ENCODE data around the gene L3MBTL4. TPM values are rescaled to one million over a fixed set of nuclear protein-coding genes. Genes with fewer than 3 reads are reported as not detected.

The L3MBTL4 gene
- total RNA-seq = 1 to 10 TPM in 1 of 4 donors, under 1 TPM in 3; 0.40 to 3.8 (median 0.76) TPM

DNA sequence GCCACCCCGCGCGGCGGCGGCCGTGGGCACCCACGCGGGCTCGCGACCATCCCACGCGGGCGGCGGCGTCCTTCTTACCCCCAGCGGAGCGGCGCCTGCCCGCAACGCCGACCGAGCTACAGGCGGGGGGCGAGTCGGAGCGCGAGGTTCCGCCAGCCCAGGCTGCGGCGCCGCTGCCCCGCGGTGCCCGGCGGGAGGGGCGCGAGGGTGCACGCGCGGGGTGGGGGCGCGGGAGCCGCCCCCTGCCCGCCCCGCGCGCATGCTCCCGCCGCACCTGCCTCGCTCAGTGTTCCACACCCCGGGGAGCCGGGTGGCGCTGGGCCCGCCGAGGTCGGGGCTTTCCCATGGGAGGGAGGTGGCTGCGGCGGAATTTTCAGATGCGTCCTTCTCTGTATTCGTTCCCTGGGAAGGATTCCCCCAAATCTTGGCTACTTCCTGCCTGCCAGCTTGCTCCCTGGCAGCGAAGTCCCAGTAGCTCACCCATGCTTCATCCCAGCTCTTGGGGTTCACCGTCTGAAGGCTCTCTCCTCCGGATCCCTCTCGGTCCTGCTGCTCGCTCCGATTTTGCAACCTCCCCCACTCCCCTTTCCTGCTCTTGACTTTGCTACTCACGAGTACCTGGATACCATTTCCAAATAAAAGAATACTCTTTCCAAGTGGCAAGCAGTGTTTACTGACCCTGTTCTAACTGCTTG is at the start of gene L3MBTL4:
L3MBTL4 (minus strand) TSS at position 189 of the 695 bp plus-strand sequence. CDS start 103,286 bp downstream, outside the sequence.
- peak within 1 kb of the TSS; percentile 46 to 61 (median 56) for H3K27ac ChIP-seq

DNA sequence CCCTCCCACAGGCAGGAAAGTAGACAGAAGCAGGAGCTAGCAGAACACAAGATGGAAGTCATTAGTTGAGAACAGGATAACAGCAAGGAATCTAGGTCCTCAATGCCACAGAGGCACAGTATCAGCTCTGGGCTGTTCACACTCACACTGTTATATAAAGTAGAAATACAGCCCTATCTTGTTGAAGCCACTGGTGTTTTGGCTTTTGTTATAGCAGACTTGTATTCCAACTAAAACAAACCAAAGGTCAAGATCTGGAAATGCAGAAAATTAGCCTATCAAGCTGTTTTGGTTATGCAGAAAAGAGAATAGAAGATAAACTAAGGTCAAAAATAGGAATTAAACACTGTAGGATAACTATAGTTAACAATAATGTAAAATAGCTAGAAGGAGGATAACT is 37.5 kb upstream of the L3MBTL4 start:
- no peak overlapping the region for H3K4me3 ChIP-seq
- ATAC-seq (no peak), DNase-seq (no peak)
- H3K4me1 ChIP-seq = no peaks in the 10 kb centered on the region
- in situ Hi-C loops (cut with MboI; ENCODE audit: low sequenced_read_pairs in 4 of 4) (no loop called here), intact Hi-C loops (cut with DNase I; ENCODE audit: low total_unique reads) (no loop called here)
- H3K27me3 ChIP-seq = no peaks in the 10 kb centered on the region
- TF ChIP-seq CTCF (IDR thresholded peaks at IDR 0.05 in 4 of 5, conservative IDR thresholded peaks at IDR 0.05 in 1 of 5) = no peak
- no peak for TF ChIP-seq POLR2A (IDR thresholded peaks at IDR 0.05)
- no peak overlapping the region for H3K27ac ChIP-seq
- H3K36me3 ChIP-seq = no peaks in the 10 kb centered on the region
- H3K9me3 ChIP-seq = no peaks in the 10 kb centered on the region

More for the DNA sequence above, at the start of gene L3MBTL4:
- ATAC-seq (peak; percentile 49 to 56), DNase-seq (no peak)
- intact Hi-C loops (cut with DNase I; ENCODE audit: low total_unique reads) (no loop called here), in situ Hi-C loops (cut with MboI; ENCODE audit: low sequenced_read_pairs in 4 of 4) (no loop called here)
- H3K4me3 ChIP-seq = peak within 1 kb of the TSS; percentile 54 to 74 (median 62)
- TF ChIP-seq CTCF (IDR thresholded peaks at IDR 0.05 in 4 of 5, conservative IDR thresholded peaks at IDR 0.05 in 1 of 5) = no peak
- H3K9me3 ChIP-seq = no peaks in the 10 kb centered on the region
- H3K4me1 ChIP-seq = no peaks in the 10 kb centered on the region
- no peaks in the 10 kb centered on the region for H3K36me3 ChIP-seq
- peaks cover 4 to 20% (median 5%) of the 10 kb centered on the region in 3 donors for H3K27me3 ChIP-seq

GRCh38 chr18:6449213-6449612 is 34.5 kb upstream of the L3MBTL4 start:
- in situ Hi-C loops (cut with MboI; ENCODE audit: low sequenced_read_pairs in 4 of 4) = no loop called here
- H3K36me3 ChIP-seq = no peaks in the 10 kb centered on the region
- ATAC-seq (no peak), DNase-seq (no peak)
- no peaks in the 10 kb centered on the region for H3K27me3 ChIP-seq
- H3K9me3 ChIP-seq = no peaks in the 10 kb centered on the region
- no peaks in the 10 kb centered on the region for H3K4me1 ChIP-seq
- TF ChIP-seq CTCF (IDR thresholded peaks at IDR 0.05 in 4 of 5, conservative IDR thresholded peaks at IDR 0.05 in 1 of 5) (no peak), POLR2A (IDR thresholded peaks at IDR 0.05) (no peak)
- H3K27ac ChIP-seq = no peak overlapping the region
- intact Hi-C loops (cut with DNase I; ENCODE audit: low total_unique reads) = no loop called here
- no peak overlapping the region for H3K4me3 ChIP-seq

DNA sequence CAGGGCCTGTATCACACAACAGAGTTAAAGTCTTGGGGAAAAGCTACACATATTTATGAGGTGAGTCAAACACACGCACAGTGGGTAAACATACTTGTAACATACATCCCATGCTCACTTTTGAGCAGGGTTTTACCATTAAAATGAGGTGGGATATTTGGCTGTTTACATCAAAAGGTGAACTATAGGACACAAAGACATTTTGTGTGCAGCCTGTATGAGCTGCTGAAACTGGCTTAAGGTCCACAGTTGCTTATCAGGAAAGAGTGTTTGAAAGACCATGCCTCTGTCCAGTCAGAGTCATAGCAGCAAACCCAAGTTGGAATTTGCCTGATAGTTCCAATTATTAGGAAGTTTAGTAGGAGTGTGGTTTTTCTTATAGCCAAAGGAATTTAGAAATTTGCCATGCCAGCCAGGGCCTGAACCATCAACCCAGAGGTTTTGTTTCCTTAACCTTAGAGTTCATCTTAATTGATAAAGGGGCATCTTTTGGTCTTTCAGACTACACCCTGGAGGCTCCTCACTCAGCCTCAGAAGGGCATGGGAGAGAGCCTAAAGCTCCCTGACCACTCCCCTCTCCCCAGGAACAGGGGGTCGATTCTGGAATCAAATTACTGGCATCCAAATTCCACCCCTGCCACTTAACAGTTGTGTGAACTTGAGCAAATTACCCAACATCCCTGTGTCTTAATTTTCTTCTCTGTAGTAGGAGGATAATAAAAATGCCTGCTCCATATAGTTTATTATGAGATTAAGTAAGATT is 29.9 kb upstream of the L3MBTL4 start:
- no peak for ATAC-seq
- Histone ChIP-seq H3K4me3 (no peak overlapping the region), H3K4me1 (no peaks in the 10 kb centered on the region), H3K27me3 (no peaks in the 10 kb centered on the region), H3K36me3 (no peaks in the 10 kb centered on the region), H3K9me3 (no peaks in the 10 kb centered on the region), H3K27ac (no peak overlapping the region)
- no peak for DNase-seq
- intact Hi-C loops (cut with DNase I; ENCODE audit: low total_unique reads) = no loop called here
- no peak for TF ChIP-seq POLR2A (IDR thresholded peaks at IDR 0.05)
- TF ChIP-seq CTCF (IDR thresholded peaks at IDR 0.05 in 4 of 5, conservative IDR thresholded peaks at IDR 0.05 in 1 of 5) = no peak
- in situ Hi-C loops (cut with MboI; ENCODE audit: low sequenced_read_pairs in 4 of 4) = no loop called here

Data from gastrocnemius medialis (tissue), 4 donors.